ENCODE measurements around the gene ABCB7.
"Not testable (repeated sequence)": the region's sequence is repeated elsewhere in the genome, so short reads cannot be mapped to it uniquely, and the experiment has no call there.

ABCB7 gene

GRCh38 chrX:75155827-75156525 lies at the start of gene ABCB7:
Gene ABCB7 (minus strand): TSS chrX:75156283. CDS start chrX:75156272, 11 bp downstream.
- DNase-seq, result peak; percentile 48

GRCh38 chrX:75188415-75189206 lies 32.5 kb upstream of the ABCB7 start:
- not testable (repeated sequence) for DNase-seq

DNA sequence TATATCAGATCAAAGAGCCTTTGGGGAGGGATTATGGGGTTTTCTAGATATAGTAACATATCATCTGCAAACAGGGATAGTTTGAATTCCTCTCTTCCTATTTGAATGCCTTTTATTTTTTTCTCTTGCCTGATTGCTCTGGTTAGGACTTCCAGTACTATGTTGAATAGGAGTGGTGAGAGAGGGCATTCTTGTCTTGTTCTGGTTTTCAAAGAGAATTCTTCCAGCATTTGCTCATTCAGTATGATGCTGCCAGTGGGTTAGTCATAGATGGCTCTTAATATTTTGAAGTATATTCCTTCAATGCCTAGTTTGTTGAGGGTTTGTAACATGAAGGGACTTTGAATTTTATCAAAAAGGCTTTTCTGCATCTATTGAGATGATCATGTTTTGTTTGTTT lies 25.6 kb upstream of the ABCB7 start:
- DNase-seq, result no peak

- not testable (repeated sequence) for DNase-seq
Measured at GRCh38 chrX:75179536-75180293, 23.6 kb upstream of the ABCB7 start.

- DNase-seq, result not testable (repeated sequence)
Measured at GRCh38 chrX:75172257-75172890, 16.3 kb upstream of the ABCB7 start.

GRCh38 chrX:75158054-75158453 lies 2.0 kb upstream of the ABCB7 start:
- no peak for DNase-seq

DNA sequence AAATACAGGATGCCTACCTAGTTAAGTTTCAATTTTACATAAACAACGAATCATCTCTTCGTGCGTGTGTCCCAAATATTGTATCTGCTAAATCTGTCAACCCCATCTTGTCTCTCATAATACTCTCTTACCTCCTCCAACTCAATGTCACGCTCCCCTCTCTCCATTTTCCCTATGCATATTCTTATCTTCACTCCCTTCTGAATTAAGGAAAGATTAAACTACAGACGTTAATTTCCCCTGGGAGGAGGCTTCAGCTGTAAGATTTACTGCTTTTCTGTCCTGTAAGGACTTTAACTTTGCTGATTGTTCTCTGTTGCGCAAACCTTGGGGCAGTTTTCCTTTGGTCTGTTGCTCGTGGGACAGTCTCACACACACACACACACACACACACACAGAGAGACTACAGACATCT lies 455 bp upstream of the ABCB7 start:
- DNase-seq, result no peak

DNA sequence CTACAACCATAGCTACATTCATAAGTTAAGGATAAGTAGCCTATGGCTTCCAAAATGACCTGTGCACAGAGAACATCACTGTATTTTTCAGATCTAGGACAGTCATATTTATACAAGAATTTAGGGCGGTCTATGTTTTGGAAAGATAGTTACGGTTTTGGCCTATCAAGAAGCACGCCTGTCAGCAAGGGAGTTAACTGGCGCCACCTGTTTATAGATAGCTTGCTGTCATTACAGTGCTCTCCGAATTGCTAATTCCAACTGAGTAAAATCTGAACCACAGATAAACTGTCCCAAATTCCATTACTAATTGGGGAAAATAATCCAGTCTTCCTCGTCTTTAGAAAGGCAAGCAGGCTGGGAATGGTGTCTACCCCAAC lies 646 bp downstream of the ABCB7 start:
- no peak for DNase-seq

- DNase-seq, result no peak
Measured at GRCh38 chrX:75154871-75155270, 1.2 kb downstream of the ABCB7 start.

GRCh38 chrX:75151827-75152592 lies 4.1 kb downstream of the ABCB7 start:
- DNase-seq, result no peak

DNA sequence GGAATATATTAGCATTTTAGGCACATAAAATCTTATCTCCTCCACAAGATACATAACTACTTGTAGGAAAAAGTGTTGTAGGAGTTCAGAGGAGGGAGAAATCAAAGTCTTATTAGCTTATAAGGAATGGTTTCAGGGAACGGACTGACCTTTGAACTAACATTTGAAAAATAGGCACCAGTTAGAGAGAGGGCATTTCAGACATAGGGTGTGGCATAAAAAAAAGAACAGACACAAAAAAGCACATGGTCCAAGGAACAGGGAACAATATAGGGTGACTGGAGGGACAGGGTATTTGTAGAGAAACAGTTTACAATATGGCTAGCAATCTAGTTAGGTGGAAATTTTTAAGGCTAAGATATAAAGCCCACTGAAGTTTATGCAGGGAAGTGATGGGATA lies 6.4 kb downstream of the ABCB7 start:
- DNase-seq, result no peak

GRCh38 chrX:75132672-75133071 lies 23.4 kb downstream of the ABCB7 start:
- no peak for DNase-seq

DNA sequence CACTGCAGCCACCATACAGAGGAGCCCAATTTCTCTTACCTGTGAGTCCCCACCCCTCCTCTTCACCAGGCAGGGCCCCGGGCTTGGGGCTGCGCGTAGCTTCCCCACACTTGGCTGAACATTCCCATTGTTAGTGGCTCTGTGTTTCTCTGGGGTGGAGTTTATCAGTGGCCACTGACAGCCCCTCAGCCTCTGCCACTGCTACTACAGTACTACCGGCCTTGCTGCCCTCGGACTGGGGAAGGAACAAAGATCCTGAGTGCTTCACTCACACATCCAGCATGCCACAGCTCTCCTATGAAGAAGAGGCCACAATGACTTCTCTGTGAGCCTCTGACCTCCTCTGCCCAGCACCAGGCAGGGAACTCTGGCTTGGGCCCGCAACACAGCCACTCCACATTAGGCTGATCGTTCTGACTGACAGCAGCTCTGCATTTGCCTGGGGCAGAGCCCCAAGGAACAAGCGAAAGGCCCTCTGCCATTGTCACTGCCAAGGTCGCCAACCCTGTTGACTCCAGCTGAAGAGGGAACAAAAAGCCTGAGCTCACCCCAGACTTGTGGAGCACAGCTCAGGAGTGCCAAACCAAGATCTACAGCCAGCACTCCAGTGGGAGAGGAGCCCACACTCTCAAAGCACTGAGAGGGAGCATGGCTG lies 24.0 kb downstream of the ABCB7 start:
- DNase-seq, result no peak

DNA sequence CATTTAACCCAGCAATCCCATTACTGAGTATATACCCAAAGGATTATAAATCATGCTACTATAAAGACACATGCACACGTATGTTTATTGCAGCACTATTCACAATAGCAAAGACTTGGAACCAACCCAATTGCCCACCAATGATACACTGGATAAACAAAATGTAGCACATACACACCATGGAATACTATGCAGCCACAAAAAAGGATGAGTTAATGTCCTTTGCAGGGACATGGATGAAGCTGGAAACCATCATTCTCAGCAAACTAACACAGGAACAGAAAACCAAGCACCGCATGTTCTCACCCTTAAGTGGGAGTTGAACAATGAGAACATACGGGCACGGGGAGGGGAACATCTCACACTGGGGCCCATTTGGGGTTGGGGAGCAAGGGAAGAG lies 27.0 kb downstream of the ABCB7 start:
- not testable (repeated sequence) for DNase-seq

GRCh38 chrX:75118296-75118695 lies 37.8 kb downstream of the ABCB7 start:
- no peak for DNase-seq

GRCh38 chrX:75115707-75116413 lies 40.2 kb downstream of the ABCB7 start:
- DNase-seq, result no peak

- DNase-seq, result no peak
Measured at GRCh38 chrX:75114638-75115037, 41.4 kb downstream of the ABCB7 start.

DNA sequence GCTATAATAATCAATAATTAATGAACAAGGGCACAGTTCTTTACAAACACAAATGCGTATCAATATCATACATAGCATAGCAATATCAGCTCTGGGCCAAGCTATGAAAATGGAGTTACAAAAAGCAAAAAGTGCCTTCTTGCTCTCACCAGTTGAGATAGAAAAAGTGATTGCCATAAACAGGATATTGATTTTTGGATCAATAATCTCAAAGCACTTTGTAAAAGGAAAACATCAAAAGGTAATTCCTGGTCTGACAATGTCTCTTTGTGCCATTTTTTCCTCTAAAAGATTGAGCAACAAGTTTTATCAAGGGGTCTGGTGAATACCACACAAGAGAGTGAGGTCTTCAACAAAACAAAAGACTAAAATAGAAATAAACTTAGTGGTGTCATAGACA lies 42.4 kb downstream of the ABCB7 start:
- DNase-seq, result no peak

- DNase-seq, result no peak
Measured at GRCh38 chrX:75107863-75108509, 48.1 kb downstream of the ABCB7 start.

DNA sequence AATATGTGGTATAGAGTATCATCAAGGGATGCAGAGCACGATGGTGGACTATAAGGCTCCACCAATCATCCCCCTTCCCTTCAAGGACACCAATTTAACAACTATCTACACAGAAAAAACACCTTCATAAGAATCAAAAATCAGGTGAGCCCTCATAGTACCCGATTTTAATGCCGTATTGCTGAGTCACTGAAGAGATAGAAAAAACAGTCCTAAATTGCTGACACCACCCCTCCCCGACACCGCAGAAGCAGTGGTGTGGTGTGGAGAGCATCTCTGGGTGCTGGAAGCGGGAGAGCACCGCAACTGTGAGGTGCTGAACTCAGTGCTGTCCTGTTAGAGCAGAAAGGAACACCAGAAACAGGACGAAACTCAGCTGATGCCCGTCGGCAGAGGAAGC lies 49.3 kb downstream of the ABCB7 start:
- no peak for DNase-seq

DNA sequence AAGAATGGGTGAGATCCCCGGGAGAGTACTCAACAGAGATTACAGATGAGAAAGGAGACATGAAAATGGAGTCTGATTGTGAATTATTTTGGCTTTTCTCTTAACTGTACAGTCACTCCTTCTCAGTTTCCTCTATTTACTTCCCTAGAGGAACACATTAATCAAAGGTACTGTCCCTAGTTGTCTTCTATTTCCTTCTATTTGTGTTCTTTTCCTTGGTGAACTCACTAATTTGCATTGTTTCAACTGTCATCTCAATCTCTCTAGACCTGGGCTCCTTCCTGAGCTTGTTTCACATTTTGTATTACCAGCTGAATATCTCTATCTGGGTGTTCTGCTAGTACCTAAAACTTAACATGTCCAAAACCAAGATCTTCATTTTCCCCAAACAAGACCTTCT lies 59.8 kb downstream of the ABCB7 start:
- no peak for DNase-seq

Data from stimulated activated naive CD4-positive, alpha-beta T cell treated with Interleukin-2 at 50 U/mL for 16 hours (primary cell).